NCI-H1436 treated with DMSO at 0.1 percent for 48 hours (cell line): Measurements from ENCODE around the gene RAB11FIP3.
"Not testable (repeated sequence)": the region's sequence is repeated elsewhere in the genome, so short reads cannot be mapped to it uniquely, and the experiment has no call there.

Experiments used
- DNase-seq: peaks from one replicate; lab custom pipeline; 2025; lab: John Stamatoyannopoulos, UW

Gene RAB11FIP3

DNA sequence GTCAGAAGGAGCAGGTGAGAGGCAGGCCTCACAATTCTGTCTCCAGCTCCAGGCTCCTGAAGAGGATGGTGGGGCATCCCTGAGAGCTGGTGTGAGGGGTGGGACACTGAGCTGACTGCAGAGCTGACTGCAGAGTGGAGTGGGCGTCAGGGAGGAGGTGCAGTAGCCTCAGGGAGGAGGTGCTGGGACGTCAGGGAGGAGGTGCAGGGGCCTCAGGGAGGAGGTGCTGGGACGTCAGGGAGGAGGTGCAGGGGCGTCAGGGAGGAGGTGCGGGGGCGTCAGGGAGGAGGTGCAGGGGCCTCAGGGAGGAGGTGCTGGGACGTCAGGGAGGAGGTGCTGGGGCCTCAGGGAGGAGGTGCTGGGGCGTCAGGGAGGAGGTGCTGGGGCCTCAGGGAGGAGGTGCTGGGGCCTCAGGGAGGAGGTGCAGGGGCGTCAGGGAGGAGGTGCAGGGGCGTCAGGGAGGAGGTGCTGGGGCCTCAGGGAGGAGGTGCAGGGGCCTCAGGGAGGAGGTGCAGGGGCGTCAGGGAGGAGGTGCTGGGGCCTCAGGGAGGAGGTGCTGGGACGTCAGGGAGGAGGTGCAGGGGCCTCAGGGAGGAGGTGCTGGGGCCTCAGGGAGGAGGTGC is 41.9 kb downstream of the RAB11FIP3 start:
- not testable (repeated sequence) for DNase-seq

- DNase-seq = no peak
These were observed 42.8 kb downstream of the RAB11FIP3 start for GRCh38 chr16:468068-468821.

DNA sequence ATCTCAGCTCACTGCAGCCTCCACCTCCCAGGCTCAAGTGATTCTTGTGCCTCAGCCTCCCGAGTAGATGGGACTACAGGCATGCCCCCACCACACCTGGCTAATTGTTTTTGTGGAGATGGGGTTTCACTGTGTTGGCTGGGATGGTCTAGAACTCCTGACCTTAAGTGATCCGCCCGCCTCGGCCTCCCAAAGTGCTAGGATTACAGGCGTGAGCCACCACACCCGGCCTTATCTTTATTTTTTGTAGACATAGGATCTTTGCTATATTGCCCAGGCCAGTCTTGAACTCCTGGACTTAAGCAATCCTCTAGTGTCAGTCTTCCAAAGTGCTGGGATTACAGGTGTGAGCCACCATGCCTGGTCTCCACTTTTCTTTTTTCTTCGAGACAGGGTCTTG is 44.0 kb downstream of the RAB11FIP3 start:
- DNase-seq = not testable (repeated sequence)

GRCh38 chr16:470418-470817 is 45.0 kb downstream of the RAB11FIP3 start:
- no peak for DNase-seq

GRCh38 chr16:471353-472198 is 46.1 kb downstream of the RAB11FIP3 start:
- no peak for DNase-seq

DNA sequence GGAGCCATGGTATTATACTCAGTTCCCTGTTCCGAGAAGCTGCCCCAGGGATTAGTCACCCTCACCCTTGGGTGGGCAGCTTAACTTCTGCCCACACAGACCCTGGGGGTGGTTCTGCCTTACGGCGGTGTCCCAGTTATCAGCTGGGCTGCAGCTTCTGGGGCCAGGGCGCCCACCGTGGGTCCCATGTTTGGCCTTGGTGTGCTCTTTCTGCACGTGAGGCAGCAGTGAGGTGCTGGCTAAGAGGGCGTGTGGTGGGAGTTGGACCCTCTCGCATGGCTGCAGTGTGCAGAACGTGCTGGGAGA is 46.7 kb downstream of the RAB11FIP3 start:
- DNase-seq = no peak

DNA sequence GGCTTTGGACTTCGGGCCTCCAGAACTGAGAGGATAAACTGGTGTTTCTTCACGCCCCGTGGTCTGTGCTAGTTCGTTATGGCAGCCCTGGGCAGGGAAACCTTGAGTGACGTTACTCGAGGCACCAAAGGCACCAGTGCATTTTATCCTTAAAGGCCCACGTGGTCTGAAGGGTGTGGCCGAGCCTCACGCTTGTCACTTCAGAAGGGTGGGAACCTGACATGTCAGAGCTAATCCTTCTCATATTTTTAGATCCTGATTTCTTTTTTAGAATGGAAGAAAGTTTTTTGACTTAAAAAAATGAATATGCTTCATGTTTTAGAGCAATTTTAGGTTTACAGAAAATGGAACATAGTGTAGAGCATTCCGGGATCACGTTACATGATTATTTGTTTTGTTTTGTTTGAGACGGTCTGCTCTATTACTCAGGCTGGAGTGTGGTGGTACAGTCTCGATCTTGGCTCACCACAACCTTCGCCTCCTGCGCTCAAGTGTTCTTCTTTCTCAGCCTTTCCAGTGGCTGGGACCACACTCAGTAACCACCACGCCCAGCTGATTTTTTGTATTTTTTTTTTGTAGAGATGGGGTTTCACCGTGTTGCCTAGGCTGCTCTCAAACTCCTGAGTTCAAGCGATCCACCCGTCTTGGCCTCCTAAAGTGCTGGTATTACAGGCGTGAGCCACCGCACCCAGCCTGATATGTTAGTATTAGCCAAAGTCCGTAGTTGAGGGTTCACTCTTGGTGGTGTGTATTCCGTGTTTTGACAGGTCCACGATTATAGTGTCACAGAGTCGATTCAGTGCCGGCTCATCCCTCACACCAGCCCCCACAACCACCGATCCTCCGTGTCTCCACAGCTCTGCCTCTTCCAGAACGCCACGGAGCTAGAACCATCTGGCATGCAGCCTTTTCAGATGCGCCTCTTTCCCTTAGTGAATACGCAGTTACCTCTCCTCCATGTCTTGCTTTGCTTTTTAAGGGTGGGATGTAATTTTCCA is 47.9 kb downstream of the RAB11FIP3 start:
- DNase-seq = no peak

- no peak for DNase-seq
These were observed 49.1 kb downstream of the RAB11FIP3 start for GRCh38 chr16:474420-475122.

- no peak for DNase-seq
These were observed 50.6 kb downstream of the RAB11FIP3 start for GRCh38 chr16:476039-476438.

DNA sequence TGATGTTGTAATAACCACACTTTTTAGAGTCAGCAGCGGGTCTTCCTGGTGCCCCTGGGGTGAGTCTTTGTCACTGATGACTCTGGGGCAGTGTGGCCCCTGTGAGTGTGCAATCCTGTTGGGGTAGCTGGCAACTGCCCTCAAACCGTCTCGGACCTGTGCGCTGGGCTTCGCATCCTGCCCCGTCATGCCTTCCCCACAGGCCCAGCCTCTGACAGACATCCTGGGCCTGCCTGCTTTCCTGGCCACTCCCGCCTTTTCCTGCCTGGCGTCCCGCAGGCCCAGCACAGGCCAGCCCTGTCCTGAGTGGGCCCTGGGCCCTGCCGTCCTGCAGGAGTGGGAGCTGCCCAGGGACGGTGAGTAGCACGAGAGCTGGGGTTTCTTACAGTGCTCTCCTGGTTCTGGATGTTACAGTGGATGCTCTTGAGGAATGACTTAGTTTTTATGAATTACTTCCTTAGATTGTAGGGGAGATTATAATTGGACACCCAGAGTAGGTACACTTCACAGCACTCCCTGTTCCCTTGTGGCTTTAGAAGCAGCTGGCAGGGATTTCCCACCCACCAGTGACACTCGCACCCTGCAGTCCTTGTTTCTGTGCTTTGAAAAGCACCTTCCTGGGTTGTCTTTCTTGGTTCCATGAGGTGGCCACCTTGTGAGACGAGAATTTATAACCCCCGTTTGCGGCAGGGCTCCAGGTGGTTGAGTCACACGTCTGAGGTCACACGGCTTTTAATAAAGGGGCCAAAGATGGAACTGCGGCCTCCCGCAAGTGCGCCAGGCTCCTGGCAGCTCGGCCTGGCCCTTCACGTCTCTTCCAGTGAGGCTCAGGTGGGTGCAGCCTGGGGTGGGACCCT is 52.1 kb downstream of the RAB11FIP3 start:
- no peak for DNase-seq

- DNase-seq = not testable (repeated sequence)
These were observed 52.8 kb downstream of the RAB11FIP3 start for GRCh38 chr16:478287-478686.

- no peak for DNase-seq
These were observed 57.2 kb downstream of the RAB11FIP3 start for GRCh38 chr16:482468-483185.

- no peak for DNase-seq
These were observed 58.1 kb downstream of the RAB11FIP3 start for GRCh38 chr16:483341-484075.

DNA sequence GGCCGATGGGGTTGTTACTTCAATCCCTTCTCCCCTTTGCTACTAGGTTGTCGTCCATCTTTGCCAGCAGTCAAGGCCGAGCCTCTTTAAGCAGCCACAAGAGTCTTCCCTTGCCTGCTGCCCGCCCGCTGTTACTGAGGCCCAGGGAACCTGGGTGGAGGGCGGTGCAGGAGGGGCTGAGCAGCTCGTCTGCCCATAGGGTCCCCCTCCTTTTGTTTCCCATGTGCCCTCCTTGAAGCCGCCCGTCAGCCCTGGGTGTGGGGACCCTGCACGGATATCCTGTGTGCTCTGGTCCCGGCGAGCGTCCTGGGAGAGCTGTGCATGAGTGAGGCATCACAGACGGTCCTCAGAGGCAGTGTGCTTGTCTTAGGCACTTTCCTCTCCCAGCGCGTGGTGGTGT is 64.2 kb downstream of the RAB11FIP3 start:
- no peak for DNase-seq

DNA sequence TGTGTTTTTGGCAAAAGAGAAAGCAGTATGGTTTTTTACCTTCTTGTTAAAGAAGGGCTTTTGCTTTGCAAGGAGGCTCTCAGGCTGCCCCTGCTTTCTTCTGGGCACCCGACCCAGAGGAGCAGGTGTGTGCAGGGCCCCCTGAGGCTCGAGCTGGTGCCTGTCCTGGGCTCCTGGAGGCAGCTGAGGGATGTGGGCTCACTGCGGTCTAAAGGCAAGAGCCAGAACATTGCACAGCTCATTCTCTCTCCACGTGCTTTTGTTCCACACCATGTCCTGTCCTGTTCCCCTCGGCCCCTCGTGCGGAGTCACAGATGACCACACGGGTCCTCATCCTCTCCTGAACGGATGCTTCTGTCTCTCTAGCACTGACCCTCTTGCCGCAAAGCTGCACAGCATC is 65.3 kb downstream of the RAB11FIP3 start:
- DNase-seq = no peak

DNA sequence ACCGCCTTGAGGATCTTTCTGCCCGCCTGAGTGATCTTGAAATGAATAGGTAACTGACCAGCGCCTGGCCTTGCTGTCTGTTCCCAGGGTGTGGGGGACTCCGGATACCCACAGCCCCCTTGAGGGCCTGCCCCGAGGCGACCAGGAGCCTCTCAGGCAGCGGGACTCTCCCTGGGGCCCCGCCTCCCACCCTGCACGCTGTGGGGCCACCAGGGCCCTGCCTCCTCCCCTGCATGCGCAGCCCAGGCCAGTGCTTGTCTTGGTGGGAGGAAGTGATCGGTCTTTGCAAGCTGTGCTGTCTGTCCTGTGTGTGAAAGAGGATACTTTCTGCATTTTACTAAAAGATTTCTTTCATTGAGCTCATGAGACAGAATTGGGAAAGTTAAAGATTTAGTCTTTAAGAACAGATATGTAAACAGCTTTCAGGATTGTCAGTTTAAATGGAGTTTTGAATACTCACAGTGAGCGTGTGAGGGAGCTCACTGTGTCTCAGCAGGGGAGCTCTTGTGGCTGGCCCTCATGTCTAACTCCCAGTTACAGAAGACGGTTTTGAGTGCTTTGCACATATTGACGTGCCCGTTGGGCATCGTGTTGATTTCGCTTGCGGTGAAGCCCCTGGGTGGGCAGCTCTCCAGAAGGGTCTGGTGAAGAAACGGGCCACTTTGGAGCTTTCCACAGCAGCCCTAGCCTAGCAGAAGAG is 65.9 kb downstream of the RAB11FIP3 start:
- DNase-seq = no peak

GRCh38 chr16:492211-492875 is 66.9 kb downstream of the RAB11FIP3 start:
- no peak for DNase-seq

- not testable (repeated sequence) for DNase-seq
These were observed 69.2 kb downstream of the RAB11FIP3 start for GRCh38 chr16:494676-495075.
